GM18907 (cell line): Measurements from ENCODE around the gene FAM25G.

Source experiments
- ATAC-seq: cut with Tn5 transposase; IDR thresholded peaks from one replicate; pipeline ENCODE4 v1.9.1; 2021; ENCODE audit warnings: mild to moderate bottlenecking, moderate library complexity; ENCODE audit not compliant: unreplicated experiment

Gene FAM25G

GRCh38 chr10:47449102-47449978 lies 42.2 kb downstream of the FAM25G start:
- no peak for ATAC-seq

- no peak for ATAC-seq
These were observed 43.8 kb downstream of the FAM25G start for GRCh38 chr10:47447705-47448104.

- ATAC-seq, result no peak
These were observed 44.3 kb downstream of the FAM25G start for GRCh38 chr10:47447209-47447608.

GRCh38 chr10:47445720-47446119 lies 45.8 kb downstream of the FAM25G start:
- no peak for ATAC-seq

GRCh38 chr10:47444047-47444446 lies 47.5 kb downstream of the FAM25G start:
- ATAC-seq, result no peak

- no peak for ATAC-seq
These were observed 48.4 kb downstream of the FAM25G start for GRCh38 chr10:47443145-47443544.

GRCh38 chr10:47442351-47442750 lies 49.1 kb downstream of the FAM25G start:
- no peak for ATAC-seq

- no peak for ATAC-seq
These were observed 49.6 kb downstream of the FAM25G start for GRCh38 chr10:47441938-47442337.

GRCh38 chr10:47440207-47440606 lies 51.3 kb downstream of the FAM25G start:
- no peak for ATAC-seq

GRCh38 chr10:47438857-47439474 lies 52.5 kb downstream of the FAM25G start:
- no peak for ATAC-seq
